Activated CD8-positive, alpha-beta memory T cell treated with anti-CD3 and anti-CD28 coated beads, Interleukin-2, amount 50 U/mL, for 1 hour (primary cell): ENCODE measurements around the gene MFSD12.
"Not testable (repeated sequence)": the region's sequence is repeated elsewhere in the genome, so short reads cannot be mapped to it uniquely, and the experiment has no call there.

ENCODE experiments used
- DNase-seq: peaks from one replicate; pipeline ENCODE4 v3.0.0-alpha.2; 2020; ENCODE audit errors: extremely low read depth

Gene MFSD12

GRCh38 chr19:3522421-3523360 lies 34.7 kb downstream of the MFSD12 start:
- no peak for DNase-seq

GRCh38 chr19:3521104-3521445 lies 36.3 kb downstream of the MFSD12 start:
- DNase-seq = no peak

GRCh38 chr19:3520166-3521103 lies 37.0 kb downstream of the MFSD12 start:
- no peak for DNase-seq

- DNase-seq = no peak
These were observed 38.3 kb downstream of the MFSD12 start for GRCh38 chr19:3519126-3519525.

DNA sequence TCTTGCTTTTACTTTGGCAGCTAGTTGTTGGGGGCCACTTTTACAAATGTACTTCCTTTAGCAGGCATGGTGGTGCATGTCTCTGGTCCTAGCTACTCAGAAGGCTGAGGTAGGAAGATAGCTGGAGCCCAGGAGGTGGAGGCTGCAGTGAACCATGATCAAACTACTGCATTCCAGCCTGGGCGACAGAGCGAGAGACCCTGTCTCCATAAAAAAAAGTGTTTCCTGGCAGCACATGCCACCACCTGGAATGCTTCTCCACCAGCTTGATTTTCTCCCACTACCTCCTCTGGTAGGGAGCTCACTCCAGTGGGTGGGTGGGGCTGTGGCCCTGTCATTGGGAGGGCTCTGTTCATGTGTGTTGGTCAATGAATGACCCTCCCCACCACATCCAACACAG lies 38.7 kb downstream of the MFSD12 start:
- DNase-seq = no peak

GRCh38 chr19:3518255-3518654 lies 39.1 kb downstream of the MFSD12 start:
- DNase-seq = no peak

- DNase-seq = no peak
These were observed 39.7 kb downstream of the MFSD12 start for GRCh38 chr19:3517638-3518037.

DNA sequence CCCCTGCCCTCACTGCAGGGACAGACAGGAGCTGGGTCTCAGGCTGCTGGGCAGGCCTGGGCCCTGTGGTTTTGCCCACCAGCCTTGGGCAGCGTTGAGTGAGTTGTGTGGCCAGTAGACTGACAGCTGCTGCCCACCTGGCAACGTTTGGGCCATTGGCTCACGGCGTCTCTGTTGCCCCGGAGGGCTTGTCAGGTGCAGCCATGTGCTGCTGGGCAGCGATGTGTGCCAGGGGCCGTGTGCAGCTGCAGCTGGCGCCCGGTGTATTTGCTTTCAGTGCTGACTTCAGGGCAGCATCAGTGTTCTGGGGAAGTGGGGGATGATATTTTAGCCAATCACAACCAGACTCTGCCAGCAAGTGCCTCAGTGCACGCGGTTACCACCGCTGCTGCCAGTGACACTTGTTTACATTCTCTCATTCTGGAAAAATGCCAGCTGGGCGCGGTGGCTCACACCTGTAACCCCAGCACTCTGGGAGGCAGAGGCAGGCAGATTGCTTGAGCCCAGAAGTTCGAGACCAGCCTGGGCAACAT lies 40.6 kb downstream of the MFSD12 start:
- DNase-seq = no peak

DNA sequence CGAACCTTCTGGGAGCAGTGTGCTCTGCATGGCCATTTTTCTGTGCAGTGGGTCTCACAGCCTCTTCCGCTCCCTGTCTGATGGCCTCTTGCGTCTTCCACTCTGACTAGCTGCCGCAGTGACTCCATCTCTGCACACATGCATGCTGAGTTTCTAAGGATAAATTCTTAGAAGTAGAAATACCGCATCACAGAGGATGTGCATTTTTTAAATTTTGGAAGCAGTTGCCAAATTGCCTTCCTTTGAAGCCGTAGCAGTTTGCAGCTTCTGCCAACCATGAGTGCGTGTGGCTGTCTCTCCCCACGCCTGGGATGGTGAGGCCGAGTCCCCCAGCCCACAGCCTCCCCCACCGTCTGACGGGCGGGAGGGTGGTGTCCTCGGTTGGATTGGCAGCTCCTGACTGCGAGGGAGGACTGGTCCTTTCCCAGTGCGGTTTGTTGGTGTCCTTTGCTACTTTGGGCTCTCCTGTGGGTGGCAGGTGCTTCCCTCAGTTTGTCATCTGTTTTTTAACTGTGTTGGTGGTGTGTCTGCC lies 41.4 kb downstream of the MFSD12 start:
- no peak for DNase-seq

GRCh38 chr19:3514930-3515329 lies 42.5 kb downstream of the MFSD12 start:
- DNase-seq = no peak

GRCh38 chr19:3513229-3514140 lies 43.9 kb downstream of the MFSD12 start:
- no peak for DNase-seq

GRCh38 chr19:3512562-3513228 lies 44.7 kb downstream of the MFSD12 start:
- no peak for DNase-seq

GRCh38 chr19:3511506-3512251 lies 45.7 kb downstream of the MFSD12 start:
- no peak for DNase-seq

DNA sequence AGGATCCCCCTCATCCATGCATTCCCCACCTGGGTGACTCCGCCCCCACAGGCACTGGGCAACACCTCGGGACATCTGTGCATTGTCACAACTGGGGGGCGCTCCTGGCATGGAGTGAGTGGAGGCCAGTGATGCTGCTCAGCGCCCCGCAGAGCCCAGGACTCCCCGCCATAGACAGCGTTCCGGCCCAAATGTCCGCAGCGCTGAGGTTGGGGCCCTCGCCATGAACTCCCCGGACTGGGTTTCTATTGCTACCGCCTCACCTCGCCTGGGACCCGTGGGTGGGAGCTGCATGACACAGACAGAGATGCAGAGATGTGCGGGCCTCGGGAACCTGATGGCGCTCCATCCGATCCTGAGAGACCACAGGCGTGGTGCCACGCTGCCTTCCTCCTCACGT lies 46.7 kb downstream of the MFSD12 start:
- no peak for DNase-seq

- DNase-seq = no peak
These were observed 47.8 kb downstream of the MFSD12 start for GRCh38 chr19:3509566-3509989.

DNA sequence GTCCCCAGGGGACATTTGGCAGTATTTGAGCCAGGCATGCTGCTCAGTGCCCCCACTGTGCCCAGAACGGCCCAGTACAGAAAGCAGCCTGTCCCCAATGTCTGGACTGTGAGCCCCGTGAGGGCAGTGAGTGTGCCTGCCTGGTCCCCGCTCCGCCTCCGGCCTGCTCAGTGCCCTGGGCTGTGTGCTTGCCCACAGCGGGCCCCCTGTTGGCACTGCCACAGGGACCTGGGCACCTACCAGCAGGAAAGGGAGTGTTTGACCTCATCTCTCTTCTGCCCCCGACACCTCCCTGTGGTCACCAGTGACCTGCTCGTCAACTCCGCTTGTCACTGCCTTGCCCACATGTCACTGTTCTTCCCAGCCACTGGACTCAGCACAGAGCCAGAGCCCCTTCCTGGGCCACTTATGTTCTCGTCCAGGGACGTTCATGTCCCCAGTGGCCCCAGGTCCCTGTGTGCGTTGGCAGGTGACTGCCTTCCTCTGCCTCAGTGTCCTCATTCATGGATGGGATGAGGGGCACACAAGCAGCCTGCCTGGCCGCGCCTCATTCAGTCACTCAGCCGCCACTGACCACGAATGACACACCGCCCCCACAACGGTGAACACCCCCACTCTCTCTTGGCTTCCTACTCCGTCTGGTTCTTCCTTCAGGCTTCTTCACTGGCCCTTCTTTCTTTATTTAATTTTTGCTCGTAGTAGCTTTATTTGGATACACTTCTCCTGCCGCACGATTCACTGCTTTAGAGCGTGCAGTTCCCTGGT lies 48.4 kb downstream of the MFSD12 start:
- no peak for DNase-seq

DNA sequence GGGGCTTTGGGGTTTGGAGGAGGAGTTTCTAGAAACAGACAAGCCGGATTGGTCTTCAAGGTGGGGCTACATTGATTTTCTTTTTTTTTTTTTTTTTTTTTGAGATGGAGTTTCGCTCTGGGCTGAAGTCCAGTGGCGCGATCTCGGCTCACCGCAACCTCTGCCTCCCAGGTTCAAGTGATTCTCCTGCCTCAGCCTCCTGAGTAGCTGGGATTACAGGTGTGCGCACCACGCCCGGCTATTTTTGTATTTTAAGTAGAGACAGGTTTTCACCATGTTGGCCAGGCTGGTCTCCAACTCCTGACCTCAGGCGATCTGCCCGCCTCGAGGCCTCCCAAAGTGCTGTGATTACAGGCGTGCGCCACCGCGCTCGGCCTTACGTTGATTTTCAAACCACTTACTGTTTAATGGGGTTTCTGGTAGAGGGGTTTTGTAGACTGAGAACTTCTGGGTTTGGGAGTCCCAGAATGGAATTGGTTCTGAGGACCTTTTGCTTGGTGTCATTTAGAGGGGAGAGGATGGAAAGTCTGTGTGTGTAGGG lies 49.2 kb downstream of the MFSD12 start:
- not testable (repeated sequence) for DNase-seq

DNA sequence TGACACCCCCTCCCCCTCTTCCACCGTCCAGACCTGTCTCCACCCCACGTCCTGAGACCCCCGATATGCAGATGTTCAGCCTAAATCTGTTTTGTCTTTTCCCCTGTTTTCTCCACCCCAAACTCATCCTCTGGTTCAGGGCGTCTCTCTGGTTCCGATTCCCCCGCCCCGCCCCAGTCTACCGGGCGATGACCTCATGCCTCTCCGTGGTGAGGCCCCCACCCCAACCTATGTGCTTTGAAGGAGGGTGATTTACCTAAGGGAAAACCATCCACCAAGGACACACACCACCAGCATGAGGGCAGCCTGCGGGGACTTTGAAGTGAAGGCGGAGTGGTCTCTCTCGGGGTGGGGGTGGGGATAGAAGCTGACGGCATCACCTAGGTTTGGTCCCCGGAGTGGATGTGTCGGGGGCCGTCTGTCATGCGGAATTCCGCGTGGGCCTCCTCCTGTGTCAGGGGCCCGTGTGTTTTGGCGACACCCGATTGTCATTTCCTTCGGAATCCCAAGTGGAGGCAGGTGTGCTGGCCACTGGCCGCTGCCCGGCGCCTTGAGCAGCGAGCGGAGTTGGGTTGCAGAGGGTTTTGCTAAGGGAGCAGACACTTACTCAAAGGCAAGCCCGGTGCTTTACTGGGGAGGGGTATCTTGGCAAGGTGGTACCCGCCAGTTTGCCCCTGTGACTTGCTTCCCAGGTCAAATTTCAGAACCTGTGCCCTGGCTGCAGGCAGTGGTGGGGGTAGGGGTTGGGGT lies 49.8 kb downstream of the MFSD12 start:
- DNase-seq = no peak
